Neural progenitor cell (in vitro differentiated cells): ENCODE measurements around the gene SOX10.

Experiments used
- CTCF ChIP-seq: fragments of 200-600 bp; sonication (generic); IDR thresholded peaks from 2 replicates; pipeline ENCODE4 v1.5.1; 2017; ENCODE audit warnings: antibody characterized with exemption, mild to moderate bottlenecking
- EZH2 ChIP-seq: fragments of 200-600 bp; sonication (generic); IDR thresholded peaks from 2 replicates; pipeline ENCODE4 v1.6.1; 2017; ENCODE audit warnings: antibody characterized with exemption, mild to moderate bottlenecking, moderate library complexity
- EZH2phosphoT487 ChIP-seq: fragments of 200-600 bp; sonication (generic); IDR thresholded peaks from 2 replicates; pipeline ENCODE4 v1.6.1; 2017; ENCODE audit warnings: antibody characterized with exemption

GRCh38 chr22:37953062-37953436 is 31.3 kb downstream of the SOX10 start:
- TF ChIP-seq CTCF (no peak), EZH2 (no peak), EZH2phosphoT487 (no peak)
